ENCODE measurements around the gene GRIN2A. TPM values are rescaled to one million over a fixed set of nuclear protein-coding genes. Genes with fewer than 3 reads are reported as not detected.

GRIN2A gene
- total RNA-seq, 1 donor from 2014 or later: 0.09 TPM

- no peaks in the 10 kb centered on the region for H3K36me3 ChIP-seq
- no peak for TF ChIP-seq CTCF (IDR thresholded peaks at IDR 0.05)
- no peaks in the 10 kb centered on the region for H3K4me1 ChIP-seq
- DNase-seq: no peak
- no peaks in the 10 kb centered on the region for H3K27me3 ChIP-seq
- H3K27ac ChIP-seq: no peak overlapping the region
- H3K4me3 ChIP-seq: no peak overlapping the region
- intact Hi-C loops (cut with DNase I): no loop called here
- H3K9me3 ChIP-seq: no peaks in the 10 kb centered on the region
- ATAC-seq: no peak
These were observed 311.3 kb downstream of the GRIN2A start for GRCh38 chr16:9870962-9871361.

- intact Hi-C loops (cut with DNase I): no loop called here
- Histone ChIP-seq H3K27me3 (no peaks in the 10 kb centered on the region), H3K4me1 (no peaks in the 10 kb centered on the region), H3K36me3 (no peaks in the 10 kb centered on the region), H3K9me3 (no peaks in the 10 kb centered on the region), H3K4me3 (no peak overlapping the region), H3K27ac (no peak overlapping the region)
- DNase-seq (no peak), ATAC-seq (no peak)
- TF ChIP-seq CTCF (IDR thresholded peaks at IDR 0.05): no peak
These were observed 312.5 kb downstream of the GRIN2A start for GRCh38 chr16:9869776-9870175.

GRCh38 chr16:9868606-9869149 lies 313.6 kb downstream of the GRIN2A start:
- no peak for DNase-seq
- intact Hi-C loops (cut with DNase I): no loop called here
- H3K4me1 ChIP-seq: no peaks in the 10 kb centered on the region
- no peaks in the 10 kb centered on the region for H3K27me3 ChIP-seq
- no peaks in the 10 kb centered on the region for H3K36me3 ChIP-seq
- H3K4me3 ChIP-seq: no peak overlapping the region
- no peak overlapping the region for H3K27ac ChIP-seq
- ATAC-seq: no peak
- TF ChIP-seq CTCF (IDR thresholded peaks at IDR 0.05): no peak
- no peaks in the 10 kb centered on the region for H3K9me3 ChIP-seq

GRCh38 chr16:9867176-9867575 lies 315.1 kb downstream of the GRIN2A start:
- TF ChIP-seq CTCF (IDR thresholded peaks at IDR 0.05): no peak
- DNase-seq (no peak), ATAC-seq (no peak)
- intact Hi-C loops (cut with DNase I): no loop called here
- Histone ChIP-seq H3K9me3 (no peaks in the 10 kb centered on the region), H3K27me3 (no peaks in the 10 kb centered on the region), H3K4me1 (no peaks in the 10 kb centered on the region), H3K27ac (no peak overlapping the region), H3K4me3 (no peak overlapping the region), H3K36me3 (no peaks in the 10 kb centered on the region)

GRCh38 chr16:9864461-9864860 lies 317.8 kb downstream of the GRIN2A start:
- ATAC-seq: no peak
- H3K9me3 ChIP-seq: no peaks in the 10 kb centered on the region
- intact Hi-C loops (cut with DNase I): no loop called here
- TF ChIP-seq CTCF (IDR thresholded peaks at IDR 0.05): no peak
- H3K4me1 ChIP-seq: no peaks in the 10 kb centered on the region
- H3K4me3 ChIP-seq: no peak overlapping the region
- no peaks in the 10 kb centered on the region for H3K27me3 ChIP-seq
- no peak for DNase-seq
- H3K36me3 ChIP-seq: no peaks in the 10 kb centered on the region
- H3K27ac ChIP-seq: no peak overlapping the region

GRCh38 chr16:9862327-9862726 lies 319.9 kb downstream of the GRIN2A start:
- no peak overlapping the region for H3K27ac ChIP-seq
- H3K4me1 ChIP-seq: no peaks in the 10 kb centered on the region
- no peaks in the 10 kb centered on the region for H3K27me3 ChIP-seq
- DNase-seq: no peak
- intact Hi-C loops (cut with DNase I): no loop called here
- H3K4me3 ChIP-seq: no peak overlapping the region
- no peaks in the 10 kb centered on the region for H3K9me3 ChIP-seq
- no peak for TF ChIP-seq CTCF (IDR thresholded peaks at IDR 0.05)
- no peak for ATAC-seq
- H3K36me3 ChIP-seq: no peaks in the 10 kb centered on the region

Measured in upper lobe of right lung (tissue), 1 donor.